GM12892 (cell line): ENCODE measurements around the gene SSRP1.

Source experiments
- POLR2A ChIP-seq: IDR thresholded peaks from 2 replicates; pipeline ENCODE4 v1.6.1; 2011; ENCODE audit warnings: low read depth, low read length, control low read depth
- POLR2AphosphoS5 ChIP-seq: IDR thresholded peaks from 2 replicates; pipeline ENCODE4 v1.6.1; 2011; ENCODE audit warnings: low read depth, low read length, control low read depth

- no peak for TF ChIP-seq POLR2A
- TF ChIP-seq POLR2AphosphoS5: no peak
Measured at GRCh38 chr11:57361926-57362325, 26.2 kb upstream of the SSRP1 start.
